GM12878 (cell line): ENCODE data around the gene ZER1. TPM values are rescaled to one million over a fixed set of nuclear protein-coding genes. Genes with fewer than 3 reads are reported as not detected.

Source experiments
- CBX3 ChIP-seq: fragments of 200-600 bp; sonication (generic); IDR thresholded peaks from 2 replicates; pipeline ENCODE4 v1.6.1; 2016; ENCODE audit warnings: low read depth, borderline replicate concordance
- CTCF ChIP-seq, 3 experiments: IDR thresholded peaks in 2 of 3; conservative IDR thresholded peaks in 1 of 3; 2 replicates each; pipeline ENCODE4 v1.5.1; 2011; ENCODE audit warnings: low read depth in 3 of 3, low read length in 3 of 3, mild to moderate bottlenecking in 3 of 3, control low read depth in 2 of 3, moderate library complexity in 2 of 3, inconsistent platforms in 1 of 3, mixed read lengths in 1 of 3; ENCODE audit not compliant: control insufficient read depth in 2 of 3, insufficient read depth in 1 of 3; ENCODE audit errors: extremely low read depth in 1 of 3
- IRF4 ChIP-seq: IDR thresholded peaks from 2 replicates; pipeline ENCODE4 v1.6.1; 2011; ENCODE audit warnings: low read depth, low read length
- MEF2B ChIP-seq: fragments of 450-650 bp; IDR thresholded peaks from 2 replicates; pipeline ENCODE4 v1.6.1; 2018; ENCODE audit warnings: mild to moderate bottlenecking, moderate library complexity; ENCODE audit not compliant: partially characterized antibody, poor library complexity, severe bottlenecking
- NRF1 ChIP-seq: conservative IDR thresholded peaks from 2 replicates; pipeline ENCODE4 v1.6.1; 2011; ENCODE audit warnings: mild to moderate bottlenecking, low read depth, low read length, improper control_type of control experiment
- ZBTB11 ChIP-seq: fragments of 450-650 bp; formaldehyde crosslinking; IDR thresholded peaks from 2 replicates; pipeline ENCODE4 v1.5.0; 2022; ENCODE audit warnings: mild to moderate bottlenecking, missing genetic modification characterization
- polyA plus RNA-seq, 11 experiments: library from polyadenylated mRNA; depleted of rRNA in 4 of 11; unstranded in 6 of 11; stranded (reverse) in 5 of 11; fragments of >200 nt; fragmentation: Nextera tagmentation in 4 of 11; fragmentation: Illumina TruSeq in 1 of 11; extraction: Ambion mirVana in 4 of 11; extraction: Trizol in 1 of 11; gene quantifications; 1 replicate in 1 of 11; 2 replicates in 10 of 11; pipeline versions ENCODE4 v1.2.1 to v1.2.3, GENCODE V29; 2011 to 2016; ENCODE audit warnings: inconsistent platforms in 2 of 11, missing spikeins in 2 of 11, low read depth in 1 of 11
- total RNA-seq, 4 experiments: library from RNA; depleted of rRNA in 3 of 4; stranded (reverse); fragments of >200 nt in 3 of 4; fragmentation: Illumina TruSeq in 1 of 4; extraction: Trizol in 1 of 4; gene quantifications; 2 replicates each; pipeline versions ENCODE4 v1.2.1 to v1.2.3, GENCODE V29; 2013 to 2021

ZER1 gene
- total and polyA plus RNA-seq, 10 of the 15 experiments (the other 5 are each of a cell fraction or from before 2014, with no cell fraction given): 0.32 to 16.9 (median 7.9) TPM

GRCh38 chr9:128782669-128783068 lies 10.9 kb upstream of the ZER1 start (continued):
- no peak for TF ChIP-seq ZBTB11
- TF ChIP-seq CTCF (IDR thresholded peaks at IDR 0.05 in 2 of 3, conservative IDR thresholded peaks at IDR 0.05 in 1 of 3; ENCODE audit: control insufficient read depth in 2 of 3, extremely low read depth in 1 of 3, insufficient read depth in 1 of 3, low read depth in 3 of 3, low read length in 3 of 3): no peak
- no peak for TF ChIP-seq IRF4
- no peak for TF ChIP-seq NRF1
- no peak for TF ChIP-seq CBX3
- TF ChIP-seq MEF2B: no peak
